HFFc6 (cell line): ENCODE data around the gene CALY. TPM values are rescaled to one million over a fixed set of nuclear protein-coding genes. Genes with fewer than 3 reads are reported as not detected.

ENCODE experiments used
- DNase-seq: peaks from one replicate; pipeline ENCODE4 v3.0.0-alpha.2; 2018
- H3K27ac Mint-ChIP-seq: 2 replicates; pipeline ENCODE4 v1.8.0; 2020; ENCODE audit warnings: mild to moderate bottlenecking, mixed read lengths
- H3K27me3 Mint-ChIP-seq: 2 replicates; pipeline ENCODE4 v1.8.0; 2021; ENCODE audit warnings: mild to moderate bottlenecking, moderate library complexity, mixed read lengths; ENCODE audit not compliant: insufficient read depth
- H3K36me3 Mint-ChIP-seq: 2 replicates; pipeline ENCODE4 v1.8.0; 2021; ENCODE audit warnings: low read depth, mixed read lengths
- H3K4me1 Mint-ChIP-seq: 2 replicates; pipeline ENCODE4 v1.8.0; 2020; ENCODE audit warnings: low read depth, mixed read lengths
- H3K4me3 Mint-ChIP-seq: 2 replicates; pipeline ENCODE4 v1.8.0; 2020; ENCODE audit warnings: mild to moderate bottlenecking, moderate library complexity, mixed read lengths
- H3K9me3 Mint-ChIP-seq: 2 replicates; pipeline ENCODE4 v1.8.0; 2020; ENCODE audit warnings: mild to moderate bottlenecking, mixed read lengths
- total RNA-seq, 6 experiments: library from RNA; stranded (reverse); fragmentation: NEBNext Ultra II Directional; extraction: Animal tissue kit (Norgen Biotek cat#: 25700); gene quantifications; 2 replicates in 1 of 6; 3 replicates in 5 of 6; pipeline ENCODE4 v1.2.3, GENCODE V29; 2021
- TF ChIP-seq, protein P1 (sequence below): fragments of 200-600 bp; sonication (generic); IDR thresholded peaks from 2 replicates; pipeline ENCODE4 v1.5.0; 2021; ENCODE audit warnings: antibody characterized with exemption, mild to moderate bottlenecking

CALY gene
- total RNA-seq, 6 experiments from 2014 or later, result 0.31 TPM; not detected in 5

DNA sequence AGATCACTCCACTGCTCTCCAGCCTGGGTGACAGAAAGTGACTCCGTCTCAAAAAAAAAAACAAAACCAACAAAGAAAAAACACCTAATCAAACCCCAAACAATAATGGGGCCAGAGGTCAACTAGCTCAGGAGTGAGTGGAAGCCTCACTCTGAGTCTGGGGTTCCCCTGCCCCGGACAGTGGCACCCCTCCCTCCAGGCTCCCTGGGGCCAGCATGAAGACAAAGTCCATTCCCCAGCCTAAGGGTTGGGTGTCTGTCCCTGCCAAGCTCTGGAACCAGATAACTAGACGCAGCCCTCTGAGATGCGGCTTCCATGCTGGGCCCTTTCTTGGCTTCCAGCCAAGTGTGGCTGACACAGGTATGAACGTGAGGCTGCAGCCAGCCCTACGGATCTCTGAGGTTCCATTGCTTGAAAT, 22.9 kb upstream of the CALY start:
- H3K27ac Mint-ChIP-seq, result no peak overlapping the region
- no peak overlapping the region for H3K4me3 Mint-ChIP-seq
- no peaks in the 10 kb centered on the region for H3K9me3 Mint-ChIP-seq
- peaks cover 24% of the 10 kb centered on the region for H3K36me3 Mint-ChIP-seq
- H3K4me1 Mint-ChIP-seq, result no peaks in the 10 kb centered on the region
- no peak for DNase-seq
- TF ChIP-seq, protein P1, sequence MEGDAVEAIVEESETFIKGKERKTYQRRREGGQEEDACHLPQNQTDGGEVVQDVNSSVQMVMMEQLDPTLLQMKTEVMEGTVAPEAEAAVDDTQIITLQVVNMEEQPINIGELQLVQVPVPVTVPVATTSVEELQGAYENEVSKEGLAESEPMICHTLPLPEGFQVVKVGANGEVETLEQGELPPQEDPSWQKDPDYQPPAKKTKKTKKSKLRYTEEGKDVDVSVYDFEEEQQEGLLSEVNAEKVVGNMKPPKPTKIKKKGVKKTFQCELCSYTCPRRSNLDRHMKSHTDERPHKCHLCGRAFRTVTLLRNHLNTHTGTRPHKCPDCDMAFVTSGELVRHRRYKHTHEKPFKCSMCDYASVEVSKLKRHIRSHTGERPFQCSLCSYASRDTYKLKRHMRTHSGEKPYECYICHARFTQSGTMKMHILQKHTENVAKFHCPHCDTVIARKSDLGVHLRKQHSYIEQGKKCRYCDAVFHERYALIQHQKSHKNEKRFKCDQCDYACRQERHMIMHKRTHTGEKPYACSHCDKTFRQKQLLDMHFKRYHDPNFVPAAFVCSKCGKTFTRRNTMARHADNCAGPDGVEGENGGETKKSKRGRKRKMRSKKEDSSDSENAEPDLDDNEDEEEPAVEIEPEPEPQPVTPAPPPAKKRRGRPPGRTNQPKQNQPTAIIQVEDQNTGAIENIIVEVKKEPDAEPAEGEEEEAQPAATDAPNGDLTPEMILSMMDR, result no peak
- peaks cover 4% of the 10 kb centered on the region for H3K27me3 Mint-ChIP-seq

DNA sequence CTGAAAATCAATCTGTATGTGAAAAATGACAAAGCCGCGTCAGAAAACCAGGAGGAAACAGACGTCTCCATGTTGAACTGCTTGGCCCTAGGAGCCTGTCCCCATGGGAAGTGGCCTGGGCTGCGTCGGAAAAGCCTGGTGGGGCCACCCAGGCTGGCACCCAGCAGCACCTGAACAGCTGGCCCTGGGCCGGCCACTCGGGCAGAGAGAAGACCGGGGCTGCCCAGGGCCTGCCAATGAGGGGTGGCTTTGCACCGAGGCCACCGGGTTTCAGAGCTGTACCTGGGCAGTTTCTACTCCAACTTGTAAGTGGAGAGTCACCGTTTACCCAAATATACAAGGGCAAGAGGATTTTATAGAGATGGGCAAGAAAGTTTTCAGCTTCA, 22.2 kb upstream of the CALY start:
- Mint-ChIP-seq H3K36me3 (peaks cover 22% of the 10 kb centered on the region), H3K4me3 (no peak overlapping the region)
- TF ChIP-seq, protein P1, result no peak

DNA sequence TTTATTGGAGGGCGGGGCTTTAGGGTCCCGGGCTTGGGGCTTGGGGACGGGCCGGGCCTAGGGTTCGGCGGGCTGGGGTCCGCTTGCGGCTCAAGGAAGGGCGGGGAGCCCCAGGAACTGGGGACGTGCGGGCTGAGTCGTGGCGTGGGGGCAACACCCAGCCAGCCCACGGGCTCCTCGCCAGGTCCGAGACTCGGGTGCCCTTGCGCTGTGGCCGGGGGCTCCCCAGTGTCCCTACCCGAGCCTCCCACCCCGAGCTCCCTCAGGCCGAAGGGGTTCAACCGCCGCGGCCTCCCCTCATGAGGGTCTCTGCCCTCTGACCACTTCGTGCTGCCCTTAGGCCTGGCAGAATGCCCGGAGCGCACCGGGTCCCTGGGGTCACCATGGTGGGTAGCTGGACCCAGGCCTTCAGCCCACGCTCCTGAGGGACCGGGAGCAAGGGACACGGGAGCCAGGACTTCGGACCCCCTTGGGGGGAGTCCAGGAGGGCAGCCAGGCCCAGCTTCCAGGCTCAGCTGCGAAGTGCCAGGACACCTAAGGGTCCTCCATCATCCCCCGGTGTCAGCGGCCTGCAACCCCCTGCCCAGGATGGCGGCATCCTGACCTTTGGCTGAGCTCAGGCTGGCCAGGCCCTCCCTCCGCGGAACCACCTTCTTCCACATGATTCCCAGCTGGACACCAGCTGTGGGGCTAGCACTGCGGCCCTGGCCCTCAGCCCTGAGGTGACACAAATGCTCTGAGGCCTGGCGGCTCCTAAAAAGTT, 21.6 kb upstream of the CALY start:
- peaks cover 21% of the 10 kb centered on the region for H3K36me3 Mint-ChIP-seq
- TF ChIP-seq, protein P1, result no peak
- no peak for DNase-seq
- H3K27me3 Mint-ChIP-seq, result peaks cover 5% of the 10 kb centered on the region
- no peaks in the 10 kb centered on the region for H3K9me3 Mint-ChIP-seq
- no peak overlapping the region for H3K4me3 Mint-ChIP-seq
- no peaks in the 10 kb centered on the region for H3K4me1 Mint-ChIP-seq
- no peak overlapping the region for H3K27ac Mint-ChIP-seq

More for the DNA sequence above, 22.2 kb upstream of the CALY start:
- no peak for DNase-seq
- H3K27ac Mint-ChIP-seq, result no peak overlapping the region
- H3K9me3 Mint-ChIP-seq, result no peaks in the 10 kb centered on the region
- no peaks in the 10 kb centered on the region for H3K4me1 Mint-ChIP-seq
- peaks cover 4% of the 10 kb centered on the region for H3K27me3 Mint-ChIP-seq

DNA sequence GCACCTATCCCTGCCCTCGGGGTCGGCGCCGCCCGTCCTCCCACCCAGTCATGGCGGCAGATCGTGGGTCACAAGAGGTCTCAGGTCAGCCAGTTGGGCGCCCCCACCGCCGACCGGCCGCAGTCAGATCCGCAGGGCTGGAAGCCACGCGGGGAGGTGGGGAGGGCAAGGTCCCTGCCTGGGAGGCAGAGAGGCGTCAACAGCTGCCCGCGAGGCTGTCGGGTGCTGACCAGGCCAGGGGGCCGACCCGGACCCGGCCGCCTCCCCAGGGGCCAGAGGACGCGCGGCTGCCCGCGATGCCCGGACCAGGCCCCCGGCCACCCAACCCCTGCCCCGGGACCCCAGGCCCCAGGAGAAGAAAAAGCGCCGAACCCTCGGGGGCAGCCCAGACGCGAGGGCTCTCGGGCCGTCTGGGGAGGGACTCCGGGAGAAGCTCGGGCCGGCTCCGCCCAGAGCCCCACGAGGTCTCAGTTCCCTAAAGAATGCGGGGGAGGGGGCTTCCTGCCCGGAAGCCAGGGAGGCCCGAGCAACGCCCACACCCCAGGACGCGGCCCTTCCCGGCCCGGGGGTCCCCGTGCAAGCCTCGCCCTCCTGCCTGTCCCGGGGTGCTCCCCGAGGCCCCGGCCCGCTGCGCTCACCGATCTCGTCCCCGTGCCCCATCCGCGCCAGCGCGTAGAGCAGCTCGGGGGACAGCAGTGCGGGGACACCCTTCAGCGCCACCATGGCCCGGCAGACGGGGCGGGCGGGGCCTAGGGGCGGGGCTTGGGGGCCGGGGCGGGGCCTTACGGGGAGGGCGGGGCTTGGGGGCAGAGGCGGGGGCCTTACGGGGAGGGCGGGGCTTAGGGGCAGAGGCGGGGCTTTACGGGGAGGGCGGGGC, 20.8 kb upstream of the CALY start, which contains the start of gene FUOM:
Gene FUOM, minus strand, starts transcription at position 735 of the 877 bp plus-strand sequence. Its CDS starts 12 bp downstream, at position 723.
- H3K27ac Mint-ChIP-seq, result no peak within 1 kb of the TSS
- H3K9me3 Mint-ChIP-seq, result no peaks in the 10 kb centered on the region
- DNase-seq, result no peak
- H3K4me1 Mint-ChIP-seq, result no peaks in the 10 kb centered on the region
- no peak within 1 kb of the TSS; the same call in 1 of the 2 replicates for H3K4me3 Mint-ChIP-seq
- TF ChIP-seq, protein P1, result no peak
- H3K27me3 Mint-ChIP-seq, result peaks cover 6% of the 10 kb centered on the region
- H3K36me3 Mint-ChIP-seq, result peaks cover 13% of the 10 kb centered on the region

DNA sequence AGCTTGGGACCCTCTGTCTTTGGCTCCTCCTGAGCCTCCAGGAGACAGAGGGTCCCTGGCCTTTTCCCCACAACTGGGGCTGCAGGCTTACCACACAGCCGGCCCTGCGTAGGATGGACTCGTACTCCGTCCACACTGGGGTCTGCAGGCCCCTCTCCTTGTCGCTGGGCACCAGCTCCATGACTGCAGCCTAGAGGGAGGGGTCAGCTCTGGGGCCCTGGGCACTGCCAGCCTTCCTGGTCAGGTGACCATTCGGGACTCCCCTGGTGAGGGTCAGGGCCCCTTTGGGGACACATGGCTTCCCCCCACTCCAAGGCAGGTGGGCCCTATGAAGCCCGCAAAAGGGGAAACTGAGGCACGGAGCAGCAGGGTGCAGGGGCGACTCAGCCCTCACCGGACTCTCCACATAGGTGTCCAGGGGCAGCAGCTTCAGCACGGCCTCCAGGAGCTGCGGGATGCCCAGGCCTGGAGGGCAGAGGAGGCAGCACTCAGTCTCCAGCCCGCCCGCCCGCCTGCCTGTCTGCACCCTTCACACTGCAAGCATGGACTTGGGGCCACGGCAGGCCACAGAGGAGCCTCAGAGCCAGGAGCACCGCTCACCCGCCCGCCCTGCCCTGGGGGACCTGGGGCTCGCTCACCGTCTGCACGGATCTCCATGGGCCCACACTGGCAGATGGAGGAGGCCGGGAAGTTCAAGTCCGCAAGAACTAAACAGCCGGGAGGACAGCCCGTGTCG, 20.0 kb upstream of the CALY start:
- H3K4me1 Mint-ChIP-seq, result no peaks in the 10 kb centered on the region
- no peak for DNase-seq
- no peak overlapping the region for H3K27ac Mint-ChIP-seq
- peaks cover 5% of the 10 kb centered on the region for H3K27me3 Mint-ChIP-seq
- peaks cover 5% of the 10 kb centered on the region for H3K36me3 Mint-ChIP-seq
- no peak overlapping the region; the same call in 1 of the 2 replicates for H3K4me3 Mint-ChIP-seq
- TF ChIP-seq, protein P1, result no peak
- no peaks in the 10 kb centered on the region for H3K9me3 Mint-ChIP-seq
